Measurements from ENCODE around the gene TRIM31.

- TF ChIP-seq POLR2A (IDR thresholded peaks at IDR 0.05; ENCODE audit: low read depth, low read length) (no peak), POLR2AphosphoS5 (IDR thresholded peaks at IDR 0.05; ENCODE audit: low read depth, low read length) (no peak)
Observed at GRCh38 chr6:30129265-30130178, 16.6 kb upstream of the TRIM31 start.
